Amniotic epithelial cell (primary cell): ENCODE results near the gene MYH1.
A peak's percentile ranks its signal among the peaks of the same experiment; 100 is the strongest.

Source experiments
- DNase-seq: peaks from one replicate; pipeline ENCODE4 v3.0.0-alpha.2; 2010; ENCODE audit warnings: low read depth

Gene MYH1

GRCh38 chr17:10482252-10482651 lies 36.1 kb downstream of the MYH1 start:
- DNase-seq = no peak

DNA sequence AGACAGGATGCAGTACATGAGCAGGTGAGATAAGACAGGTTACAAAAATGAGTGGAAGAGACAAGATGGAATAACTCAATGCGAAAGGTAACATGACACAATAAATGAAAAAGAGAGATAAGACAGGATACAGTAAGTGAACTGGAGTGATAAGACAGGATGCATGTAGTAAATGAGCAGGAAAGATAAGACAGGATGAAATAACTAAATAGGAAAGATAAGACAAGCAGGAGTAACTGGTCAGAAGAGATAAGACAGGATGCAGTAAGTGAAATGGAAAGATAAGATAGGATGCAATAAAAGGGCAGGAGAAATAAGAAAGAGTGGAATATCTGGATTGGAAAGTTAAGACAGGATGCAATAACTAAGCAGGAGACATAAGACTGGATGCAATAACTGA lies 40.6 kb downstream of the MYH1 start:
- DNase-seq = no peak

DNA sequence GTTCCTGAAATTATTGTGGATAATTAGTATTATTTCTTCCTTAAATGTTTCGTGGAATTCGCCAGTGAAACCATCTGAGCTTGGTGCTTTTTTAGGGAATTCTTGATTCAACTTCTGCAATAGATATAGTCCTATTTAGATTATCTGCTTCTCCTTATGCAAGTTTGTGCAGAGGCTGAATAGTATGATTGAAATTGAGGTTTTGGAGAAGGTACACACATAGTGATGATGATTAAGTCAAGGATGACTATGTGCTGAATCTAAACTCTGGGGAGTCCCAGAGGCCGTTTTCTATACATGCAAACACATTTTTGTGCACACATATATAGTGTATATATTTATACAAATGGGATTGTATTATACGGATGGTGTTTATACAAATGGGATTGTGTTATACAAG lies 43.8 kb downstream of the MYH1 start:
- DNase-seq = no peak

DNA sequence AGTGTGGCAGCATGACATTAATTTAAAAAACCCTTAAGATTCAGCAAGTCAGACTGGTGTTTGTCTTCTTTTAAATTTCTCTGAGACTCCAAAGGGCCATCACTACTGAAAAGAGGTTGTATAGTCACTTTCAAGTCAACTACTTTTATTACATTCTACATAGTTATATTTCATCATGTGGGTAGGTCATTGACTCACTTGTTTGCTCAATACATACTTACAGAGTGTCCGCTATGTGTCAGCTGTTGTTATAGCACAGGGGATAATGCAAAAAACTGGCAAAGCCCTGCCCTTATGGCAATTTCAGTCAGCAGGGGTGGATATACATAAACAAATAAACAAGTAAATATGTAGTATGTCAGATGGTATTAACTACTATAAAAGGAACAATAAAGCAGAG lies 46.5 kb downstream of the MYH1 start:
- DNase-seq = peak; percentile 7

GRCh38 chr17:10469459-10469858 lies 48.9 kb downstream of the MYH1 start, which contains the start of gene MYH4:
Gene MYH4, minus strand, starts transcription at chr17:10469559. Its CDS starts 2,814 bp downstream, at chr17:10466745.
- no peak for DNase-seq

DNA sequence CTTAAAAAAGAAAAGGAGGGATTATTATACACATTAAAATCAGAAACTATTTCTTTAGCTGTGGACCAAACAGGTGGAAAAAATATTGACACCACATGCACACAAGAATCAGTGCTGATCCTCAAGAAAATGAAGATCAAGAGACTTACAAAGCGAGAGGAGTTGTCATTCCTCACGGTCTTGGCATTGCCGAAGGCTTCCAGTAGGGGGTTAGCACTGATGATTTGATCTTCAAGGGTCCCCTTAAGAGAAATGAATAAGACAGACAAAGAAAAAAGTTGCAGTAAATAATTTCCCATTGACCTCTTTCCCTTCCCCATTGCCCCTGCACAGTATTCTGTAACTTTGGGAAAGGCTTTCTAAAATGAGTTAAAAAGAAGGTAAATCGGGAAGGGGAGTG lies 54.9 kb downstream of the MYH1 start:
- DNase-seq = no peak

DNA sequence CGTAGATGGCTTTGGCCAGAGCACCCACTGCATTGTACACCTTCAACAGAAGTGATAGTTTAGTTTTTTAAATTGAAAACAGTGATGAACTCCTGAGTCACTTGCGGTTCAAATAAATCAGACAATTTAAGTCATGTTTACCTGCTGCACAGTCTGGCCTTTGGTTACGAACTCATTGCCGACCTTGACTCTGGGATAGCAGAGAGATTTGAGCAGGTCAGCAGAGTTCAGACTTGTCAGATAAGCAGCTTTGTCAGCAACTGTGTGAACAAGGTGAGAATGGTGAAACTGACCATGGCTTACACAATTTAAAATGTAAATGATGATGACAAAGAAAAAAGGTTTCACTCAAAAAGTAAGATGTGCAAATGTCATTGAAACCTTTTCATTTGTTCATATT lies 58.3 kb downstream of the MYH1 start:
- DNase-seq = no peak

DNA sequence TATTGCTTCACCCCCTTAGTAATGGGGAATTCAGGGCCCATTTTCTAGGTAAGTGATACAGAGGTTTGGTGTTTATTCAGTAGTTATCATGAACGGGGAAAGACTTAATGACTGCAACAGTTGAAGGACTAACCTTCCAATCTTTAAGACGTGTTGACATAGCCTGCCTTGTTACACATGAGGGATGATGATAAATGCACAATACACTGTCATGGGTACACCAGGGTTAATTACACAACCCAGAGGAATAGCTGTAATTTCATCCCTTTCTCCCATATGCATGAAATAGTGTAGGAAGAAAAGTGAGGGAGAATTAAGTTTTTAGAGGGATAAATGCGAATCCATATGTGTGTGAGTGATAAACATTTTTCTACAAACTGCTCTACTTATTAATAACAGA lies 59.6 kb downstream of the MYH1 start:
- DNase-seq = no peak

DNA sequence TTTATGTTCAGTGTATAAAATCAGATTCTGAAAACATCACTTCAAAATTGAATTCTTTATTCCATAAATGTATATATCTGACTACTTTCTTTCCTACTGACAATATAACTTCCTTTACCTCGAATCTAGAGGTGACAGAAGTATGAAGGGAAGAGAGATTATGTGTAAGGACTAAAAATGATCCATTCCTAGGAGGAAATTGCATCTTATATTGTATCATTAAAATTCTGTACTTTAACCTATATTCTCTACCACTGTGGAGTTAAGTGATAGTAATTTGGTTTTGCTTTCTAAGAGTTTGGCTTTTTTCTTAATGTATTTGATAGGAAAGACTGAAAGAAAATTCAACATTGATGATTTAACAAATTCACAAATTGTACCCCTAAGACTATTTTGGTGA lies 60.4 kb downstream of the MYH1 start:
- no peak for DNase-seq

DNA sequence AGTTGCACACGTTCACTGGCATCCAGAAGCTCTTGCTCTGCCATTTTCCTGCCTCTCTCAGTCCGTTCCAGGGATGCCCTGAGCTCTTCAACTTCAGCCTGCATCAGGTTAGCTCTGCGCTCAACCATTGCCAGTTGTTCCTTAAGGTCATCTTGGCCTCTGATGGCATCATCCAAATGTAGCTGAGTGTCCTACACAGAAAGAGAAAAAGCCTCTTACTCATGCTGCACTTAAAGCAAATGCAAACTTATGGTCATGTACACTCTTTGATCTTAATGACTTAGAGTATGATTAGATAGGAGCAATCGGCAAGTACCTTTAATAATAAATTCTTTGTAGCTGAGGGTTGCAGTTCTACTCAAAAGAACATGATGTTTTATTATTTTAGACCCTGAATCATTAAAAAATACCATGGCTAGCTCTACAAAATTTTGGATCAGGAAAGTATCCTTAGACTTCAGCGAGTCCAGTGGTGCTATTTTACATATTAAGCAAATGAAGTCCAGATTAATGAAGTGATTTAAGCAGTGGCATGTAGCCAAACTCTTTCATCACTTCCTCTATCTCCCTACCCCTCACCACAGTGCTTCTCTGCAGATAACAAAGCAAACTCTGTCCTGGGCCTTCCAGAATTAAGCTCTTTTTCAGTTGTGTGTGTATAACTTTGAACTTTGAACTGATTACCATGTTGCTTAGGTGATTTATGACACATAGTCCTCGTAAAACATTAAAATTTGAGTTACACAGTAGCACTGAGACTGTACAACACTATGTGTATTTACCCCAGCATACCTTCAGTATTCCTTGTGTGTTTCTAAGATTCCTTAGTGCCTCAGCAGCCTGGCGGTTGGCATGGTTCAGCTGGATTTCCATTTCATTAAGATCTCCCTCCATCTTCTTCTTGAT lies 71.1 kb downstream of the MYH1 start:
- peak; percentile 11 for DNase-seq
